Brain pericyte (primary cell): ENCODE measurements around the gene SGTA.

Source experiments
- DNase-seq: peaks from one replicate; pipeline ENCODE4 v3.0.0-alpha.2; 2012; ENCODE audit warnings: low read depth, low spot score

Gene SGTA

GRCh38 chr19:2809387-2810140 lies 26.5 kb upstream of the SGTA start:
- DNase-seq = no peak

- DNase-seq = no peak
Observed at GRCh38 chr19:2808129-2808941, 25.3 kb upstream of the SGTA start.

GRCh38 chr19:2807379-2808128 lies 24.5 kb upstream of the SGTA start:
- DNase-seq = no peak

GRCh38 chr19:2806736-2807378 lies 23.8 kb upstream of the SGTA start:
- DNase-seq = no peak

- no peak for DNase-seq
Observed at GRCh38 chr19:2805991-2806649, 23.0 kb upstream of the SGTA start.

- no peak for DNase-seq
Observed at GRCh38 chr19:2805261-2805900, 22.3 kb upstream of the SGTA start.

- no peak for DNase-seq
Observed at GRCh38 chr19:2804156-2805004, 21.3 kb upstream of the SGTA start.

- DNase-seq = no peak
Observed at GRCh38 chr19:2803486-2804155, 20.5 kb upstream of the SGTA start.

- no peak for DNase-seq
Observed at GRCh38 chr19:2802826-2803225, 19.8 kb upstream of the SGTA start.

GRCh38 chr19:2800506-2800905 lies 17.4 kb upstream of the SGTA start:
- no peak for DNase-seq

GRCh38 chr19:2799273-2800020 lies 16.4 kb upstream of the SGTA start:
- no peak for DNase-seq

- DNase-seq = no peak
Observed at GRCh38 chr19:2798733-2799132, 15.7 kb upstream of the SGTA start.

- DNase-seq = no peak
Observed at GRCh38 chr19:2798158-2798685, 15.1 kb upstream of the SGTA start.

- no peak for DNase-seq
Observed at GRCh38 chr19:2797280-2797679, 14.2 kb upstream of the SGTA start.

- DNase-seq = no peak
Observed at GRCh38 chr19:2796659-2797266, 13.7 kb upstream of the SGTA start.

GRCh38 chr19:2795827-2796658 lies 13.0 kb upstream of the SGTA start:
- DNase-seq = no peak

- no peak for DNase-seq
Observed at GRCh38 chr19:2793577-2793976, 10.5 kb upstream of the SGTA start.
